GM18502 (cell line): Measurements from ENCODE around the gene HLA-F.

Experiments used
- ATAC-seq: cut with Tn5 transposase; IDR thresholded peaks from one replicate; pipeline ENCODE4 v1.9.1; 2021; ENCODE audit warnings: mild to moderate bottlenecking; ENCODE audit not compliant: unreplicated experiment, poor library complexity

Gene HLA-F

DNA sequence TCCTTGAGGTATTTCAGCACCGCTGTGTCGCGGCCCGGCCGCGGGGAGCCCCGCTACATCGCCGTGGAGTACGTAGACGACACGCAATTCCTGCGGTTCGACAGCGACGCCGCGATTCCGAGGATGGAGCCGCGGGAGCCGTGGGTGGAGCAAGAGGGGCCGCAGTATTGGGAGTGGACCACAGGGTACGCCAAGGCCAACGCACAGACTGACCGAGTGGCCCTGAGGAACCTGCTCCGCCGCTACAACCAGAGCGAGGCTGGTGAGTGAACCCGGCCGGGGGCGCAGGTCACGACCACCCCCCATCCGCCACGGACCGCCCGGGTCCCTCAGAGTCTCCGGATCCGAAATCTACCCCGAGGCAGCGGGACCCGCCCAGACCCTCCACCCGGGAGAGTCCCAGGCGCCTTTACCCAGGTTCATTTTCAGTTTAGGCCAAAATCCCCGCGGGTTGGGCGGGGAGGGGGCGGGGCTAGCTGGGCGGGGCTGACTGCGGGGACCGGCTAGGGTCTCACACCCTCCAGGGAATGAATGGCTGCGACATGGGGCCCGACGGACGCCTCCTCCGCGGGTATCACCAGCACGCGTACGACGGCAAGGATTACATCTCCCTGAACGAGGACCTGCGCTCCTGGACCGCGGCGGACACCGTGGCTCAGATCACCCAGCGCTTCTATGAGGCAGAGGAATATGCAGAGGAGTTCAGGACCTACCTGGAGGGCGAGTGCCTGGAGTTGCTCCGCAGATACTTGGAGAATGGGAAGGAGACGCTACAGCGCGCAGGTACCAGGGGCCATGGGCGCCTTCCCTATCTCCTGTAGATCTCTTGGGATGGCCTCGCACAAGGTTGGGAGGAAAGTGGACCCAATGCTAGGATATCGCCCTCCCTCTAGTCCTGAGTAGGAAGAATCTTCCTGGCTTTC is 693 bp downstream of the HLA-F start:
- peak; percentile 42 for ATAC-seq

DNA sequence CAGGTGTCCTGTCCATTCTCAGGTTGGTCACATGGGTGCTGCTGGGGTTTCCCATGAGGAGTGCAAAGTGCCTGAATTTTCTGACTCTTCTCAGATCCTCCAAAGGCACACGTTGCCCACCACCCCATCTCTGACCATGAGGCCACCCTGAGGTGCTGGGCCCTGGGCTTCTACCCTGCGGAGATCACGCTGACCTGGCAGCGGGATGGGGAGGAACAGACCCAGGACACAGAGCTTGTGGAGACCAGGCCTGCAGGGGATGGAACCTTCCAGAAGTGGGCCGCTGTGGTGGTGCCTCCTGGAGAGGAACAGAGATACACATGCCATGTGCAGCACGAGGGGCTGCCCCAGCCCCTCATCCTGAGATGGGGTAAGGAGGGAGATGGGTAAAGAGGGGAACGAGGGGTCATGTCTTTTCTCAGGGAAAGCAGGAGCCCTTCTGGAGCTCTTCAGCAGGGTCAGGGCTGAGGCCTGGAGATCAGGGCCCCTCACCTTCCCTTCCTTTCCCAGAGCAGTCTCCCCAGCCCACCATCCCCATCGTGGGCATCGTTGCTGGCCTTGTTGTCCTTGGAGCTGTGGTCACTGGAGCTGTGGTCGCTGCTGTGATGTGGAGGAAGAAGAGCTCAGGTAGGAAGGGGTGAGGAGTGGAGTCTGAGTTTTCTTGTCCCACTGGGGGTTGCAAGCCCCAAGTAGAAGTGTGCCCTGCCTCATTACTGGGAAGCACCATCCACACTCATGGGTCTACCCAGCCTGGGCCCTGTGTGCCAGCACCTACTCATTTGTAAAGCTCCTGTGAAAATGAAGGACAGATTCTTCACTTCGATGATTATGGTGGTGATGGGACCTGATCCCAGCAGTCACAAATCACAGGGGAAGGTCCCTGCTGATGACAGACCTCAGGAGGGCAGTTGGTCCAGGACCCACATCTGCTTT is 2.0 kb downstream of the HLA-F start:
- ATAC-seq = no peak

DNA sequence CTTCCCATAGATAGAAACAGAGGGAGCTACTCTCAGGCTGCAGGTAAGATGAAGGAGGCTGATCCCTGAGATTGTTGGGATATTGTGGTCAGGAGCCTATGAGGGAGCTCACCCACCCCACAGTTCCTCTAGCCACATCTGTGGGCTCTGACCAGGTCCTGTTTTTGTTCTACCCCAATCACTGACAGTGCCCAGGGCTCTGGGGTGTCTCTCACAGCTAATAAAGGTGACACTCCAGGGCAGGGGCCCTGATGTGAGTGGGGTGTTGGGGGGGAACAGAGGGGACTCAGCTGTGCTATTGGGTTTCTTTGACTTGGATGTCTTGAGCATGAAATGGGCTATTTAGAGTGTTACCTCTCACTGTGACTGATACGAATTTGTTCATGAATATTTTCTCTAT is 2.8 kb downstream of the HLA-F start:
- no peak for ATAC-seq

DNA sequence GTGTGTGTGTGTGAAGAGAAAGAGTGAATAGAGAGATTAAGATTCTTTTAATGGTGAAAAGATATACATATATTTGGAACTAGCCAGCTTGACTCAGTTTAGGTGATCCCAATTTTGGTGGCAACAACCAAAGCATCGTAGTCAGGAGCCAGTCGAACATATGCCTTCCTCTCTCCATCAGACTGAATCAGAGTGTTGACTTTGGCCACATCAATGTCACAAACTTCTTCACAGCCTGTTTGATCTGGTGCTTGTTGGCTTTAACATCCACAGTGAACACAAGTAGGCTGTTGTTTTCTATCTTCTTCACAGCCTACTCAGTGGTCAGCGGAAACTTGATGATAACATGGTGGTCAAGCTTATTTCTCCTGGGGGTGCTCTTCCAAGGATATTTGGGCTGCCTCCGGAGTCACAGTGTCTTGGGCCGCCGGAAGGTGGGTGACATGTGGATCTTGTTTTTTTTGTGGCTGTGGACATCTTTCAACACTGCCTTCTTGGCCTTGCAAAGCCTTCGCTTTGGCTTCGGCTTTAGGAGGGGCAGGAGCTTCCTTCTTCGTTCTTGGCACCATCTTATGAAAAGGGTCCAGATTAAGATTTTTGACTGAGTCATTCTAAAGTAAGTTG is 3.4 kb downstream of the HLA-F start:
- no peak for ATAC-seq

DNA sequence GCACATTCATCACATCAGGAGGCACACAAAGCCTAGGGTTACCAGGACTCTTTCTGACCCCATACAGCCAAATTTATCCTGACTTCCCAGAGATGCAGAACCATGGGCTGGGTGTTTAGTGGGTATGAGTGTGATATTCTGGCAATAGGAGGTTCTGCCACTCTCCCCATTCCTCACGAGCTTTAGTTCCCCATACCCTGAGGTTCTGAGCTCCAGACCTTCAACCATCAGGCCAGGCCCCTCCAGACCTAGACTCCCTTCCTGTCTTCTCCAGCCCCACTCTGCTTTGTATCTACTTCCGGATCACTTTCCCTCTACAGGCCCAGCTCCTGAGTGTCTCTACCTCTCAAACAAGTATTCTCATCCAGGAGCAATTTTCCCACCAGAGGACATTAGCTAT is 4.4 kb downstream of the HLA-F start:
- ATAC-seq = no peak

DNA sequence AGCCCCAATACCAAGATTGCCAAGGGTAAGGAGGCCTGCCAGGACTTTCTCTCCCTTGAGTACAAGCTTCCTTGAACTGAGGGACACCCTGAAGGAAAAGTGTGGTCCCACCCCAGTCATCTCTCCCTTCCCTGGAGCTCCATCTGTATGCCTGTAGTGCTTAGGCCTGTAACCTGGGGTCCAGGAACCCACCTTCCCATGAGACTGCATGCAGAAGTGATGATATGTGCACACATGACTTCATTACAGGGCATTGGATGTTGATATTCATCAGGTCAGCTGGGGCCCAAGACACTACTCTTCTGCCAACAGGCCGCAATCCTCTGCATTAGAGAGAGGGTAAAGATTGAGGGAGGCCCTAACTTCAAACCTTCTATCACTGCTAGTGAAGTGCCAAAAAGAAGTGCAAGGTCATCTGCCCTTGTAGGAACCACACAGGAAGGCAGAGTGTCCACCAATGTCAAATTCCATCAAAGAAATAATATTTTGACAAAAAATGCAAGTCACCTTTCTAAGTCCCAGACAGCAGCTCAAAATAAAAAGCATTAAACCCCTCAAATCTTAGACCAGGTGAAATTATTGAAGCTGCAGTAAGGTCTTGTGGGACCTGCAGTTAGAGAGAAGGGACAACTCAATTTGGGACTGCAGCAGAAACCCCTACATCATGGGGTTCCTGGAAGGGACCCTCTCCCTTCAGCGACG is 5.1 kb downstream of the HLA-F start:
- ATAC-seq = no peak

DNA sequence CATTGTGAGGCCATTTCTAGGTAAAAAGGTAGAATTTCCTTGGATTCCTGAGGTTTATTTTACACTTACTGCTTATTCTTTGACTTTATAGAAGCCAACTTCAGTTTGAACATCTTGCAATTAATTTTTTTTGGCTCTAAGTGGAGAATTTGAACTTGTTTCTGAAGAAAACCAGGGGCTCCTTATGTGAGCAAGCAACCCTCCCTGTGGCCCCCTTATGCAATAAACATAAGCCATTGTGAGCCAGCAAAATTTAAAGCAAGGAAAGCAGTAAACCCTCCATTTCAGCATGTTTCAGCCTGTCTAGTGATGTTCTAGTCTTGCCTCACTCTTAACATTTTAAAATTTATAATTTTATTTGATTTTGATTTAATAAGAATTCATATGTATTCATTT is 5.6 kb downstream of the HLA-F start:
- ATAC-seq = no peak

DNA sequence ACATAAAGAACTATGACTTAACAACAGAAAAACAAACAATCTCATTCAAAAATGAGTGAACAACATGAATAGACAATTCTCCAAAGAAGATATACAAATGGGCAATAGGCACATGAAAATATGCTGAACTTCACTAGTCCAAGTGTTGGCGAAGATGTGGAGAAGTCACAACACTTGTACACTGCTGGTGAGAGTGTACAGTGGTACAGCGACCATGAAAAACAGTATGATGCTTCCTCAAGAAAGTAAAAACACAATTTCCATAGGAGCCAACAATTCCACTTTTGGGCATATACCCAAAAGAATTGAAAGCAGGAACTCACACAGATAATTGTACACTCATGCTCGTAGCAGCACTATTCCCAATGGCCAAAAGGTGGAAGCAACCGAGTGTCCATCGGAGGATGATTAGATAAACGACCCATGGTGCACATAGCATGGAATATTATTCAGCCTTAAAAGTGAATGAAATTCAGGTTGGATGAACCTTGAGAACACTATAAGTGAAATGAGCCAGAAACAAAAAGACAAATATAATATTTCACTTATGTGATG is 6.6 kb downstream of the HLA-F start:
- ATAC-seq = no peak

DNA sequence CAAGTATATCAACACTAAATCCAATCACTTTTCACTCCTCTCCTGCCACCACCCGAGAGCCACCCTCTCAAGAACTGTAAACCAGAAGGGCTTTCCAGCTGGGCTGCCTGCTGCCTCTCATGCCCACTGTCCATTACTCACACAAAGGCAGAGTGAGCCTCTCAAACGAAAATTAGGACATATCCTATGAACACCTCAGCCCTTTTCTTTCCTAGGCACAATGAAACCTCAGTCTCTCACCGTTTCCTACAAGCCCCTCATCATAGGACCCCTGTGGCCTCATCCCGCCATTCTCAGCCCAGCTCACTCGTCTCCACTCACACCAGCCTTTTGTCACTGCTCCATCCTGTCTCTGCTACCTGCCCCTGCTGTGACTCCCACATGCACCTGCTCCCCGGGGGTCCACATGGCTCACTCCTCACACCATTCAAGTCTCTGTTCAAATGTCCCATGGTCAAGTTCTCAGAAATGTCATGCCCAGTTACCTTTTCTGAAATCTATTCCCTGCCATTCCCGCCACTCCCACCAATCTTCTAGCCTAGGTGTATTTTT is 7.4 kb downstream of the HLA-F start:
- ATAC-seq = no peak

DNA sequence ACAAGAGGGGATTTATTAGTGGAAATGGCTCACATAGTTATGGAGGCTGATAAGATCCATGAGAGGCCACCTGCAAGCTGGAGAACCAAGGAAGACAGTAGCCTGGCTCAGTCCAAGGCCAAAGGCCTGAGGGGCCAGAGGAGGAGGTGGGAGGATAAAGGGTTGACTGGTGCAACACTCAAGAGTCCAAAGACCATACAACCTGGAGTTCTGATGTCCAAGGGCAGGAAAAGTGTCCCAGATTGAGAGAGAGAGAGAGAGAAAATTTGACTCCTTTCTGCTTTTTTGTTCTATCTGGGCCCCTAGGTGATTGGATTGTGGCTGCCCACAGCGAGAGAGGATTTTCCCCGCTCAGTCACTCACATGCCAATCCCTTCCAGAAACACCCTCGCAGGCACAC is 8.0 kb downstream of the HLA-F start:
- ATAC-seq = no peak

DNA sequence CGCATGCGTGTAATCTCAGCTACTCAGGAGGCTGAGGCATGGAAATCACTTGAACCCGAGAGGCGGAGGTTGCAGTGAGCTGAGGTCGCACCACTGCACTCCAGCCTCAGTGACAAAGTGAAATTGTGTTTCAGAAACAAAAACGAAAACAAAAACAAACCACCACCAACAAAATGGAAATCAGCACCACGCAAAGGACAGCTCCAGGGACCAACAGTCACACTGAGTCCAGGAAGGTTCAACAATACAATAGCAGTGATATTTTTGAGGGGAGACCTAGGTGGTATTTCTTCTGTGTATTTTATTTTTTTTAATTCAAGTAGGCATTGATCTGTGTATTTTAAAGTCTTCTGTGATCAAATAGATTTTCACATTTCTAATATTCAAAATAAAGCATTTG is 9.8 kb downstream of the HLA-F start:
- ATAC-seq = no peak

DNA sequence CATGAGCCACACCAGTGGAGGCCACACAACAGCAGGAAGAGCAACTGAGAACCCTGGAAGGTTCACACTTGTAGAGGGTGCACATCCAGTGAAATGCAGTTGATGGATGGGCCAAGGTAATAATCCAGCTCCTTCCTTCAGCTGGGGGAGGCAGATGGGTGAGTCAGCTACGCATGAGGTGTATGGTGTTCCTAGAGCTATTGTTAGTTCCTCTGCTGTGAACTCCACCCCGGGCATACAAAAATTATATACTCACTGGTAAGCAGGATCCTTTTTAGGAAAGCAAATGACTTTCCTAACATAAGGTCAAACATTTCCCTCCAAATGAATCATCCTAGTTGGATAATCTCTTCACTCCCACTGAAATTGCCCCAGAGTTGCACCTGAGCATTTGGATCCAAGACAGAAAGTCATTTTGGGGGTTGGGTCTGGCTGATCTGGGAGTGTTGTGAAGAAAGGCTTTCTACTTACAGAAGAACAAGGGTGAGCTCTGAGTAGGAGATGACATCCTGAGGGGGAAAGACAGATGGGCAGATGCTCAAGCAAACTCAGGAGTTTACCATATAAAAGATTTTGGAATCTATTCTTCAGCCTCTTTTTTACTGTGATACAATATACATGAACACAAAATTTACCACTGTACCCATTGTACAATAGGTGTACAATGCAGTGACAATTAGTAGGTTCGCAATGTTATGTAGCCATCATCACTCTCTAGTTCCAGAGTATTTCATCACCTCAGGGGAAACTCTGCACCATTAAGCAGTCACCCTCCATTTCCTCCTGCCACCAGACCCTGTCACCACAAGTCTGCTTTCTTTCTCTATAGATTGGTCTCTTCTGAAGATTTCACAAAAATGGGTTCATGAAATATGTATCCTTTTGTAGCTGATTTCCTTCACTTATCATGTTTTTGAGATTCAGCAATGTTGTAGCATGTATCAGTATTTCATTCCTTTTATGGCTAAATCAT is 11.1 kb downstream of the HLA-F start:
- ATAC-seq = no peak

DNA sequence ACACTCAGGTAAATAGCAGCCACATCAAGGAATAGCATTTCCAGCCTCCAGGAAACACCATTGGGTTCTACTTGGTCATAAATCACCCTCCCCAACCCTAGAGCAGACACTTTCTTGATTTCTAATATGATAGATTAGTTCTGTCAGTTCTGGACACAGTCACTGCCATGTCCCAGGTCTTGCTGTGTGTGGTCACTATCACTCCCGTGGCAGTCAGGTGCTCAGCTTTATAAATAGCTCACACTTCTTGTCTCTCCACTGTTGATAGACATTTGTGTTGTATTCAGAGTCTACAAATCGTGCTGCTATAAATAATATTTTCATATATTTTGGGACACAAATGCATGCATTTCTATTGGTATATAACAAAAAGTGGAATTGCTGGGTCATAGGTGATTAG is 13.3 kb downstream of the HLA-F start:
- no peak for ATAC-seq

DNA sequence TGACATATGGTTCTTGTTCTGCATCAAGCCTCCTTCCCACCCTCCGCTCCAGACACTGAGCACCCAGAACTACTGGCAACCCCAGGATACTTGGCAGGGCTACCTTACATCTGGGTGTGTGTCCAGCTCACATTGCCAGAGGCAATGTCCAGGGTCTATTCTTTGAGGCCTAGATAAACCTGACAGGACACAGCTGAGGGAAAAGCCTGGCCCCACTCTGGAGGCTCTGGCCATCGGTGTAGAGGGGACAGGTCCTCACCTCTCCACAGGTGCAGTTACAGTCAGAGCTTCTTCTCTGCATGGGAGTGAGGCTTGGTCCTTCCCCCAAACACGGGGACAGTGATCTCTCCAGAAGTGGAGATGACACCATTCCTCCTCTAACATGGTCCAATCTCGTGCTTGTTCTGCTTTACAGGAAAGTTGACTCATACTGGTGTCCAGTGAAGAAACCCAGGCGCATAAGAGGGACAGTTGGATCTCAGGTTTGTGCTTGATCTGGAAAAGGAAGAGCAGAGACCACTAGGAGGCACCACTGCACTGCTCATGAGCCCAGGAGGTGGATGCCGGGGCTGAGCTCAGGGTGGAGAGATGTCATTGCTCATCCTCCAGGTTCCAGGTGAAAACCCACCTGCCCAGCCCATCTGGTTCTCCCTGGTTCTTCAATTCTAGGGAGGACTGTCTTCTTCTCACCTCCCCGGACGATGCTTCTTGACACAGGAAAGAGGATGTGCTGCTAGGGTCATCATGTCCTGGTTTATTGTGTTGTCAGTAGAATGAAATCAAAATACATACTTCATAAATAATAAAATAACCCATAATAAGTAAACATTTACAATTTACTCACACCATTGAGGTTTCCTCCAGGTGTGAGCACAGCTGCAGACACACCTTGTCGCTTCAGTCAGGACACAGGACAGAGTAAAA is 14.7 kb downstream of the HLA-F start:
- no peak for ATAC-seq

DNA sequence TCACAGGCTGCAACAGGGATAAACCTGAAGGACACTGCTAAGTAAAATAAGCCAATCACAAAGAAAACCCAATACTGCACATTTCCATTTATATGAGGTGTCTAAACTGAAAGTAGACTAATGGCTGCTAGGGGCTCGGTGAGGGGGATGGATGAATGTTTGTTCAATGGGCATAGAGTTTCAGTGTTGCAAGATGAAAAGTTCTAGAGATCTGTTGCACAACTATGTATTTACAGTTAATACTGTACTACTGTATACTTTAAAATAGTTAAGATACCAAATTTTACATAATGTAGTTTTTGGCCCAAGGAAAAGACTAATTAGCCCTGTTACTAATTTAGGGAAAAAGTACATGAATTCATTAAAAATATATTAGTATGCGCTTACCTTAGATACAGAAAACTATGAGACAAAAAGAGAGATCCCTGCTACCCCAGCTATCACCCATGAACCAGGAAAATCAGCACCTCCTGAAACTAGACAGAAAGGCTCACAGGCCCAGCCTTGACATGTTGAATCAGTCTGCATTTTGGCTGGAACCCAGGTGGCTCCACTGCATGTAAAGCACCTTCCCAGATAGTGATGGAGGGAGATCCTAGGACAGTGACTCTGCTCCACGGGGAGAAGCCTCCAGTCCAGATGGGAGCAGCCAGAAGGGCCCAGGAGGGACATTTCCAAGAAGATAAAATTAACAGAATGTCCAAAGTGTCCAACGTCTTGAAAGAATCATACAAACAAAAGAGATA is 16.1 kb downstream of the HLA-F start:
- no peak for ATAC-seq

DNA sequence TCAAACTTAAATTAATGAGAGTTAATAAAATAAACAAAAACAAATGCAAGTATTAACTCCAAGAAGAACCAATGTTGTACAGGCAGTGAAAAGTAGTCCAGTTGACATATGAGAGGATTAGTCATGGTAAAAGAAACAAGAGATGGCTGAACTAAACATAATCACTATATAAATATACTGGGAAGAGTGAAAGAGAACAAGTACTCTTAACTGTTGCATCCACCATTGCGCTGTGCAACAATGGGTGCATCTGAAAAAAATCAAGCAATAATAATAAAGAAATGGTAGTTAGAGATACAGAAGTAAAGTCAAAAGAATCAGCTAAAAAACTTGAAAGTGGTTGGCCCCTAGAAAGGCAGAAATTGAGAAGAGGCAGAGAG is 16.6 kb downstream of the HLA-F start:
- no peak for ATAC-seq

DNA sequence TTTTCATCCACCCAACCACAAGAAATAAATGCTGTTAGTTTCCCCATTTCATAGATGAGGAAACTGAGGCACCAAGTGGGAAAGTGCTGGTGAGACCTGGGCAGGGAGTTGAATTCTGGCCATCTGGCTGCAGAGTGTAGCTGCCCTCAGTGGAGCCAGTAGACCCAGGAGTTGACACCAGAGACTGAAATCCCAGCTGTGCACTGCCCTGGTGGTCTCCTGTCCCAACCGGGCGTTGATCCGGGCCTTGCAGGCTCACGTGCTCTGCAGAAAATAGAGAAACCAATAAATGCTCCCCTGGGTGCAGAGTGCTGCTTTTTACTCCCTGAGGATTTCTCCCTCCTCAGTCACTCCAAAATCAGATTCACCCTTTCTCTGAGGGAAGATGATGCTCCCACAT is 18.4 kb downstream of the HLA-F start:
- ATAC-seq = no peak
